GM20431 (cell line): ENCODE results near the gene GET4.

Experiments
- in situ Hi-C: fragments of 300-500 bp; cut with MseI, MboI; formaldehyde crosslinking; loops from one replicate; pipeline ENCODE4 v1.15.0; 2020; ENCODE audit warnings: low sequenced_read_pairs; ENCODE audit not compliant: unreplicated experiment

The GET4 gene

GRCh38 chr7:884191-885003, 8.0 kb downstream of the GET4 start:
- in situ Hi-C loops = no loop called here

- in situ Hi-C loops = no loop called here
These were observed 9.0 kb downstream of the GET4 start for GRCh38 chr7:885261-885892.

GRCh38 chr7:885893-886625, 9.7 kb downstream of the GET4 start:
- in situ Hi-C loops = no loop called here

- in situ Hi-C loops = no loop called here
These were observed 10.5 kb downstream of the GET4 start for GRCh38 chr7:886626-887487.

DNA sequence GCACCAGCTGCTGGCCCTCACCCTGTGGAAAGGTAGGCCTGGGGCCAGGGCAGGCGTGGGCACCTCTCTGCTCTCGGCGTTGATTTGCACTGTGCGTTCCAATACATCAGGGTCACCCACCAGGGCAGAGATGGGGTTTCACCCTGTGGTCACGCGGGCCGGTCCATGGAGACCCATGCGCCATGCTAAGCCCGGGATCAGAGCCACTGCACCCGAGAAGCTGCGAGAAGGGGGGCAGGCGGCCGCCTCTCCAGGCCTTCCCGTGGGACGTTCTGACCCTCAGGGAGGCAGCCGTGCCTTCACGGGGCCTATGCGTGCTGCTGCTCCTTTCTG, 11.1 kb downstream of the GET4 start:
- in situ Hi-C loops = no loop called here

DNA sequence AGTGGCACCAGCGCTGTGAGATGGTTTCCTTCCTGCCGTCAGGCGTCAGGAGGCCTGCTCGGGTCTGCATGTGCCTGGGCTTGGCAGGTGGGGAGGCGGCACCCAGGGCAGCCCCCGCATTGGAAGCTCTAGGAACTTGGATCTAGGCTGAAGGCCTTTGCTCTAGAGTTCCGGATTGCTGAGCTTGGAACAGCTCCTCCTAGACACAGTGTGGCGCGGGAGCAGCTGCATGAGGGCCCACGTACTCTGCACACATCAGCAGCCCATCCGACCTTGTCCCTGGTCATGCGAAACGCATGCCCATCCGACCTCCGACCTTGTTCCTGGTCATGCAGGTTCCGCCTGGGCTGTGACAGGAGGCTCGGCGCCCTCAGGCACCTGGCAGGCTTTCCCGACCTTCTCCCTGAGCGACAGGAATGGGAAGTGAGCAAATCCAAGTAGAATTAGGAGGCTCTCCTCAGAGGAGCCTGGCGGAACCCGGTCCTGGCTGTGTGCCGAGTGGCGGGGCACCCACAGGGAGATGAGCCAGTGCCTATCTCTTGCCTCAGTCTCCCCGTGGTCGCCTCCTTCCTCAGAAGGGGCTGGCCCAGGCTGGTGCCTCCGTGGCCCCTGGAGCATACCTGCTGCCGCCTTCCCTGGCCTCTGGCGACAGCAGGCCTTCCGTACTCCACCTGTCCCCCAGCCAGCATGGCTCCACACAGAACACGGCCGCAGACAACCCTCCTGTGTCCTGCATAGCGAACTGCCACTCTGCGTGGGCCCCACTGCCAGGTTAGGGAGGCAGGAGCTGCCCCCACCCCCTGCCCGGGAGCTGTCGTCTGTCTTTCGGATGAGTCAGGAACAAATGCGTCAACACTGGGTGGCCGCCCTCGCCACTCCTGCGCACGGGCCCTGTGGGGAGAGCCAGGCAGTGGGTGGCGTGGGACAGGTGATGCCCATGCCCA, 12.0 kb downstream of the GET4 start:
- in situ Hi-C loops = no loop called here

- in situ Hi-C loops = no loop called here
These were observed 12.7 kb downstream of the GET4 start for GRCh38 chr7:889025-889390.

- in situ Hi-C loops = no loop called here
These were observed 13.0 kb downstream of the GET4 start for GRCh38 chr7:889391-889790.

GRCh38 chr7:890868-891267, 14.5 kb downstream of the GET4 start:
- in situ Hi-C loops = no loop called here

DNA sequence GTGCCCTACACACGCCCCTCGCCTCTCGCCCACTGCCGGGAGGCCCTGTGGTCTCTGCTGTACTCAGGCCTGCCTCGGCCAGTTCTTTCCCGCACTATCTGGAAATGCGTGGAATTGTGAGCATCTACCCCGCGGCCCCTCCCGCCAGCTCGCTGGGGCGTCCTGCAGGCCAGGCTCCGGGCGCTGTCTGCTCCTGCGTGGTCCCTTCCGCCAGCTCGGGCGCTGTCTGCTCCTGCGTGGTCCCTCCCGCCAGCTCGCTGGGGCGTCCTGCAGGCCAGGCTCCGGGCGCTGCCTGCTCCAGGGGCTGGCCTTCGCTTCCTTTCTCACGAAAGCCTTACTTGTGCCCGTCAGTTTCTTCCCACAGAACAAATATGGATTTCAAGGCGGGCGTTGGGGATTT, 14.9 kb downstream of the GET4 start:
- in situ Hi-C loops = no loop called here

- in situ Hi-C loops = no loop called here
These were observed 15.5 kb downstream of the GET4 start for GRCh38 chr7:891805-892204.

DNA sequence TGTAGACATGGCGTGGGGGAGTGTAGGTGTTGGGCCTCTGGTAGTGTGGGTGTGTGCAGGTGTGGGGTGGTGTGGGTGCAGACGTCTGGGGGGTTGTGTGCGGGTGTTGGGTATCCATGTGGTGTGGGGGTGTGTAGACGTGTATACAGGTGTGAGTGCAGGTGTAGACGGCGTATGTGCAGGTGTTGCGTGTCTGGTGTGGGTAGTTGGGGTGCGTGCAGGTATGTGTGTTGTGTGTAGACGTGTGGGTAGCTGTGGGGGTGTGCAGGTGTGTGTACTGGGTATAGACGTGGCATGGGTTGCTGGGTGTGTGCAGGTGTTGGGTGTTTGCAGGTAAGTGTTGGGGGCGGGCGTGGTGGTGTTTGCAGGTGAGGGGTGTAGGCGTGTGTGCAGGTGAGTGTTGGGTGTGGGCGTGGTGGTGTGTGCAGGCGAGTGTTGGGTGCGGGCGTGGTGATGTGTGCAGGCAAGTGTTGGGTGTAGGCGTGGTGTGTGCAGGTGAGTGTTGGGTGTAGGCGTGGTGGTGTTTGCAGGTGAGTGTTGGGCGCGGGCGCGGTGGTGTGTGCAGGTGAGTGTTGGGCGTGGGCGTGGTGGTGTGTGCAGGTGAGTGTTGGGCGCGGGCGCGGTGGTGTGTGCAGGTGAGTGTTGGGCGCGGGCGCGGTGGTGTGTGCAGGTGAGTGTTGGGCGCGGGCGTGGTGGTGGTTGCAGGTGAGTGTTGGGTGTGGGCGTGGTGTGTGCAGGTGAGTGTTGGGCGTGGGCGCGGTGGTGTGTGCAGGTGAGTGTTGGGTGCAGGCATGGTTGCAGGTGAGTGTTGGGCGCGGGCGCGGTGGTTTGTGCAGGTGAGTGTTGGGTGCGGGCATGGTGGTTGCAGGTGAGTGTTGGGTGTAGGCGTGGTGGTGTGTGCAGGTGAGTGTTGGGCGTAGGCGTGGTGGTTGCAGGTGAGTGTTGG, 16.6 kb downstream of the GET4 start:
- in situ Hi-C loops = no loop called here

GRCh38 chr7:893686-894085, 17.3 kb downstream of the GET4 start:
- in situ Hi-C loops = no loop called here

GRCh38 chr7:894164-894867, 18.0 kb downstream of the GET4 start:
- in situ Hi-C loops = no loop called here

GRCh38 chr7:894927-895450, 18.6 kb downstream of the GET4 start:
- in situ Hi-C loops = no loop called here

- in situ Hi-C loops = no loop called here
These were observed 19.2 kb downstream of the GET4 start for GRCh38 chr7:895451-896052.
